Neural cell (in vitro differentiated cells): Measurements from ENCODE around the gene ZBED2. TPM values are rescaled to one million over a fixed set of nuclear protein-coding genes. Genes with fewer than 3 reads are reported as not detected.

Experiments
- H2AFZ ChIP-seq: fragments of 200-600, 300-800 bp; sonication (generic), shearing (Covaris generic); 2 replicates; pipeline ENCODE4 v1.6.0; 2014; ENCODE audit warnings: low read depth, mild to moderate bottlenecking, antibody characterized with exemption, low read length, moderate library complexity
- H3F3A ChIP-seq: fragments of 200-600 bp; shearing (Covaris generic); 2 replicates; pipeline ENCODE4 v1.6.1; 2016; ENCODE audit warnings: mild to moderate bottlenecking, moderate library complexity, mixed read lengths, antibody characterized with exemption, low read length; ENCODE audit not compliant: insufficient read depth, poor library complexity, severe bottlenecking
- H3K27ac ChIP-seq: fragments of 200-600, 300-800 bp; sonication (generic), shearing (Covaris generic); 2 replicates; pipeline ENCODE4 v1.5.1; 2014; ENCODE audit warnings: mild to moderate bottlenecking, low read length, moderate library complexity
- H3K27me3 ChIP-seq: fragments of 300-800, 200-600 bp; sonication (generic), shearing (Covaris generic); 2 replicates; pipeline ENCODE4 v1.6.0; 2014; ENCODE audit warnings: mild to moderate bottlenecking, low read depth, low read length, moderate library complexity; ENCODE audit not compliant: insufficient read depth
- H3K36me3 ChIP-seq: fragments of 300-800, 200-600 bp; sonication (generic), shearing (Covaris generic); 2 replicates; pipeline ENCODE4 v1.5.1; 2014; ENCODE audit warnings: mild to moderate bottlenecking, antibody characterized with exemption, low read length, moderate library complexity; ENCODE audit not compliant: insufficient read depth
- H3K4me2 ChIP-seq: fragments of 300-800, 200-600 bp; sonication (generic), shearing (Covaris generic); 2 replicates; pipeline ENCODE4 v1.6.0; 2014; ENCODE audit warnings: mild to moderate bottlenecking, low read length
- H3K4me3 ChIP-seq: fragments of 300-800, 200-600 bp; sonication (generic), shearing (Covaris generic); 2 replicates; pipeline ENCODE4 v1.5.1; 2014; ENCODE audit warnings: mild to moderate bottlenecking, low read length, moderate library complexity
- H3K79me2 ChIP-seq: fragments of 200-600 bp; shearing (Covaris generic); replicated peaks from 2 replicates; pipeline ENCODE4 v1.6.0; 2014; ENCODE audit warnings: mild to moderate bottlenecking, low read length, moderate library complexity; ENCODE audit not compliant: insufficient read depth
- H3K9ac ChIP-seq: fragments of 300-800, 200-600 bp; sonication (generic), shearing (Covaris generic); 2 replicates; pipeline ENCODE4 v1.6.1; 2016; ENCODE audit warnings: mild to moderate bottlenecking, low read length, mixed read lengths
- H3K9me2 ChIP-seq: fragments of 200-600 bp; shearing (Covaris generic); 2 replicates; pipeline ENCODE4 v1.6.1; 2016; ENCODE audit warnings: mild to moderate bottlenecking, low read length, mixed read lengths; ENCODE audit not compliant: insufficient read depth
- H3K9me3 ChIP-seq: fragments of 200-600, 300-800 bp; sonication (generic), shearing (Covaris generic); 2 replicates; pipeline ENCODE4 v1.6.1; 2016; ENCODE audit warnings: mild to moderate bottlenecking, mixed run types, low read length, moderate library complexity, mixed read lengths
- H4K20me1 ChIP-seq: fragments of 200-600 bp; shearing (Covaris generic); 2 replicates; pipeline ENCODE4 v1.6.1; 2016; ENCODE audit warnings: mild to moderate bottlenecking, mixed run types; ENCODE audit not compliant: insufficient read depth
- CTCF ChIP-seq: fragments of 450-650 bp; IDR thresholded peaks from 2 replicates; pipeline ENCODE4 v1.5.1; 2014; ENCODE audit warnings: antibody characterized with exemption, mild to moderate bottlenecking, moderate library complexity; ENCODE audit not compliant: poor library complexity, severe bottlenecking
- EP300 ChIP-seq: fragments of 450-650 bp; conservative IDR thresholded peaks from 2 replicates; pipeline ENCODE4 v1.6.1; 2014; ENCODE audit warnings: antibody characterized with exemption, mild to moderate bottlenecking, moderate library complexity; ENCODE audit not compliant: poor library complexity, severe bottlenecking
- EZH2 ChIP-seq: fragments of 200-600, 300-800 bp; shearing (Covaris generic), sonication (generic); IDR thresholded peaks from 2 replicates; pipeline ENCODE4 v1.6.1; 2014; ENCODE audit warnings: antibody characterized with exemption, low read length, borderline replicate concordance, mild to moderate bottlenecking; ENCODE audit not compliant: insufficient read depth, poor library complexity, severe bottlenecking
- MXI1 ChIP-seq: fragments of 450-650 bp; conservative IDR thresholded peaks from 2 replicates; pipeline ENCODE4 v1.6.1; 2014; ENCODE audit warnings: antibody characterized with exemption, mild to moderate bottlenecking; ENCODE audit not compliant: poor library complexity, severe bottlenecking
- POLR2AphosphoS5 ChIP-seq: IDR thresholded peaks from 2 replicates; pipeline ENCODE4 v1.6.1; 2012
- RAD21 ChIP-seq: fragments of 450-650 bp; conservative IDR thresholded peaks from 2 replicates; pipeline ENCODE4 v1.6.1; 2014; ENCODE audit warnings: antibody characterized with exemption, mild to moderate bottlenecking, moderate library complexity
- REST ChIP-seq: IDR thresholded peaks from 2 replicates; pipeline ENCODE4 v1.6.1; 2012; ENCODE audit warnings: borderline replicate concordance
- SMC3 ChIP-seq: fragments of 450-650 bp; conservative IDR thresholded peaks from 2 replicates; pipeline ENCODE4 v1.6.1; 2014; ENCODE audit warnings: antibody characterized with exemption, mild to moderate bottlenecking, moderate library complexity; ENCODE audit not compliant: poor library complexity
- TAF1 ChIP-seq: IDR thresholded peaks from 2 replicates; pipeline ENCODE4 v1.6.1; 2012; ENCODE audit warnings: low read depth
- polyA plus RNA-seq: library from polyadenylated mRNA; depleted of rRNA; stranded (reverse); fragments of >200 nt; gene quantifications from 2 replicates; pipeline ENCODE4 v1.2.3, GENCODE V29; 2014

Gene ZBED2
- polyA plus RNA-seq, 1 donor from 2014 or later: not detected

- Histone ChIP-seq H3K4me2 (no peak overlapping the region), H2AFZ (no peak overlapping the region), H3K36me3 (no peaks in the 10 kb centered on the region), H4K20me1 (no peaks in the 10 kb centered on the region), H3K9me3 (no peaks in the 10 kb centered on the region), H3K4me3 (no peak overlapping the region), H3K9ac (no peak overlapping the region), H3K79me2 (no peaks in the 10 kb centered on the region), H3F3A (no peaks in the 10 kb centered on the region), H3K27ac (no peak overlapping the region), H3K27me3 (no peaks in the 10 kb centered on the region), H3K9me2 (no peaks in the 10 kb centered on the region)
- no peak for TF ChIP-seq EP300
- no peak for TF ChIP-seq MXI1
- TF ChIP-seq RAD21: no peak
- TF ChIP-seq POLR2AphosphoS5: no peak
- no peak for TF ChIP-seq EZH2
- TF ChIP-seq SMC3: no peak
- no peak for TF ChIP-seq REST
- no peak for TF ChIP-seq TAF1
- TF ChIP-seq CTCF: no peak
Measured at GRCh38 chr3:111577113-111577512, 18.0 kb downstream of the ZBED2 start.

- Histone ChIP-seq H3K9me2 (no peaks in the 10 kb centered on the region), H3K79me2 (no peaks in the 10 kb centered on the region), H4K20me1 (no peaks in the 10 kb centered on the region), H2AFZ (no peak overlapping the region), H3K36me3 (no peaks in the 10 kb centered on the region), H3F3A (no peaks in the 10 kb centered on the region), H3K4me3 (no peak overlapping the region), H3K9ac (no peak overlapping the region), H3K4me2 (no peak overlapping the region), H3K27ac (no peak overlapping the region), H3K27me3 (no peaks in the 10 kb centered on the region), H3K9me3 (no peaks in the 10 kb centered on the region)
- TF ChIP-seq POLR2AphosphoS5 (no peak), TAF1 (no peak), EZH2 (no peak), CTCF (no peak), RAD21 (no peak), EP300 (no peak), MXI1 (no peak)
Measured at GRCh38 chr3:111571907-111572460, 23.2 kb downstream of the ZBED2 start.
